ENCODE results near the gene CCER1. TPM values are rescaled to one million over a fixed set of nuclear protein-coding genes. Genes with fewer than 3 reads are reported as not detected.

Gene CCER1
- total RNA-seq, 1 experiment from 2014 or later: not detected

GRCh38 chr12:90954428-90954827, 548 bp downstream of the CCER1 start:
- Histone ChIP-seq H3K9me3 (no peaks in the 10 kb centered on the region), H3K4me1 (peaks cover 13% of the 10 kb centered on the region), H3K4me3 (ENCODE audit: low read depth, low read length) (no peak overlapping the region), H3K27me3 (replicated peaks; ENCODE audit: control insufficient read depth, insufficient read depth, low read length) (no peaks in the 10 kb centered on the region), H3K36me3 (ENCODE audit: control insufficient read depth, insufficient read depth, low read length) (no peaks in the 10 kb centered on the region)
- CTCF ChIA-PET: no interaction called here
- H3K36me3 Mint-ChIP-seq (ENCODE audit: insufficient read depth, unreplicated experiment): no peaks in the 10 kb centered on the region
- no peaks in the 10 kb centered on the region for H3K27me3 Mint-ChIP-seq (ENCODE audit: insufficient read depth, unreplicated experiment)
- H3K27ac Mint-ChIP-seq (ENCODE audit: unreplicated experiment): no peak overlapping the region
- H3K9me3 Mint-ChIP-seq (ENCODE audit: unreplicated experiment): peaks cover 10% of the 10 kb centered on the region
- peaks cover 7% of the 10 kb centered on the region for H3K4me1 Mint-ChIP-seq (ENCODE audit: low read depth, unreplicated experiment)
- no peak for DNase-seq
- POLR2A ChIA-PET: no interaction called here
- intact Hi-C loops (cut with micrococcal nuclease; ENCODE audit: unreplicated experiment): no loop called here
- TF ChIP-seq CTCF (IDR thresholded peaks at IDR 0.05; ENCODE audit: insufficient read depth in 1 of 2, low read depth in 1 of 2, low read length in 1 of 2, severe bottlenecking in 1 of 2, unreplicated experiment in 1 of 2): no peak
- no TSS peak for BruUV-seq (replicated peaks)
- no peak overlapping the region for H3K4me3 Mint-ChIP-seq (ENCODE audit: unreplicated experiment)

- Histone ChIP-seq H3K36me3 (ENCODE audit: control insufficient read depth, insufficient read depth, low read length) (no peaks in the 10 kb centered on the region), H3K27me3 (replicated peaks; ENCODE audit: control insufficient read depth, insufficient read depth, low read length) (no peaks in the 10 kb centered on the region), H3K9me3 (no peaks in the 10 kb centered on the region), H3K4me3 (ENCODE audit: low read depth, low read length) (no peak overlapping the region), H3K4me1 (peaks cover 13% of the 10 kb centered on the region)
- TF ChIP-seq CTCF (IDR thresholded peaks at IDR 0.05; ENCODE audit: insufficient read depth in 1 of 2, low read depth in 1 of 2, low read length in 1 of 2, severe bottlenecking in 1 of 2, unreplicated experiment in 1 of 2): peak in 1 of 2 experiments; percentile 11
- ChIA-PET CTCF (no interaction called here), POLR2A (no interaction called here)
- no peaks in the 10 kb centered on the region for H3K27me3 Mint-ChIP-seq (ENCODE audit: insufficient read depth, unreplicated experiment)
- BruUV-seq (replicated peaks): no TSS peak
- H3K9me3 Mint-ChIP-seq (ENCODE audit: unreplicated experiment): peaks cover 10% of the 10 kb centered on the region
- H3K27ac Mint-ChIP-seq (ENCODE audit: unreplicated experiment): no peak overlapping the region
- H3K4me1 Mint-ChIP-seq (ENCODE audit: low read depth, unreplicated experiment): peaks cover 7% of the 10 kb centered on the region
- no peak for DNase-seq
- H3K36me3 Mint-ChIP-seq (ENCODE audit: insufficient read depth, unreplicated experiment): no peaks in the 10 kb centered on the region
- H3K4me3 Mint-ChIP-seq (ENCODE audit: unreplicated experiment): no peak overlapping the region
- intact Hi-C loops (cut with micrococcal nuclease; ENCODE audit: unreplicated experiment): no loop called here
Measured at GRCh38 chr12:90953956-90954421, 987 bp downstream of the CCER1 start.

- Mint-ChIP-seq H3K4me3 (ENCODE audit: unreplicated experiment) (no peak overlapping the region), H3K4me1 (ENCODE audit: low read depth, unreplicated experiment) (peaks cover 7% of the 10 kb centered on the region), H3K27ac (ENCODE audit: unreplicated experiment) (no peak overlapping the region), H3K36me3 (ENCODE audit: insufficient read depth, unreplicated experiment) (no peaks in the 10 kb centered on the region), H3K9me3 (ENCODE audit: unreplicated experiment) (peaks cover 10% of the 10 kb centered on the region), H3K27me3 (ENCODE audit: insufficient read depth, unreplicated experiment) (no peaks in the 10 kb centered on the region)
- H3K4me3 ChIP-seq (ENCODE audit: low read depth, low read length): no peak overlapping the region
- intact Hi-C loops (cut with micrococcal nuclease; ENCODE audit: unreplicated experiment): no loop called here
- H3K36me3 ChIP-seq (ENCODE audit: control insufficient read depth, insufficient read depth, low read length): no peaks in the 10 kb centered on the region
- no peaks in the 10 kb centered on the region for H3K9me3 ChIP-seq
- H3K27me3 ChIP-seq (replicated peaks; ENCODE audit: control insufficient read depth, insufficient read depth, low read length): no peaks in the 10 kb centered on the region
- DNase-seq: no peak
- BruUV-seq (replicated peaks): no TSS peak
- no peak for TF ChIP-seq CTCF (IDR thresholded peaks at IDR 0.05; ENCODE audit: insufficient read depth in 1 of 2, low read depth in 1 of 2, low read length in 1 of 2, severe bottlenecking in 1 of 2, unreplicated experiment in 1 of 2)
- H3K4me1 ChIP-seq: peaks cover 13% of the 10 kb centered on the region
- CTCF ChIA-PET: no interaction called here
- POLR2A ChIA-PET: no interaction called here
Measured at GRCh38 chr12:90951432-90952105, 3.4 kb downstream of the CCER1 start.
